CD4-positive, alpha-beta memory T cell (primary cell): Measurements from ENCODE around the gene MRPL40. TPM values are rescaled to one million over a fixed set of nuclear protein-coding genes. Genes with fewer than 3 reads are reported as not detected.

Experiments used
- CTCF ChIA-PET: fragments of 350-600 bp; sonication (Branson Sonifier 250); formaldehyde crosslinking; loops from one replicate; lab custom pipeline; 2021; ENCODE audit warnings: inconsistent platforms; ENCODE audit not compliant: partially characterized antibody; lab: Charles Lee
- POLR2A ChIA-PET: fragments of 350-600 bp; sonication (Branson Sonifier 250); formaldehyde crosslinking; loops from one replicate; lab custom pipeline; 2021; ENCODE audit not compliant: partially characterized antibody; lab: Charles Lee
- DNase-seq, 5 donors: peaks; one replicate each; pipeline versions ENCODE4 v3.0.0 to v3.0.0-alpha.2; 2020 to 2022; ENCODE audit warnings: mixed read lengths in 1 of 5
- H3K27ac ChIP-seq: one replicate; pipeline ENCODE4 v1.7.0; 2013; ENCODE audit warnings: low read depth, low read length
- H3K27me3 ChIP-seq: 2 replicates; pipeline ENCODE4 v1.7.0; 2013; ENCODE audit warnings: mild to moderate bottlenecking, low read length, moderate library complexity; ENCODE audit not compliant: insufficient read depth
- H3K36me3 ChIP-seq: 2 replicates; pipeline ENCODE4 v1.7.0; 2013; ENCODE audit warnings: mild to moderate bottlenecking, low read length, moderate library complexity; ENCODE audit not compliant: insufficient read depth
- H3K4me1 ChIP-seq: 2 replicates; pipeline ENCODE4 v1.7.0; 2013; ENCODE audit warnings: mild to moderate bottlenecking, low read length, moderate library complexity; ENCODE audit not compliant: insufficient read depth
- H3K4me3 ChIP-seq, 2 donors: one replicate each; pipeline ENCODE4 v1.7.0; 2013; ENCODE audit warnings: low read length in 2 of 2, mild to moderate bottlenecking in 1 of 2
- H3K9me3 ChIP-seq, 2 donors: one replicate each; pipeline ENCODE4 v1.7.0; 2013; ENCODE audit warnings: low read length in 2 of 2, control low read depth in 1 of 2; ENCODE audit not compliant: control insufficient read depth in 1 of 2
- H3K27ac Mint-ChIP-seq, 7 donors: one replicate each; pipeline ENCODE4 v1.8.0; 2020 to 2021; ENCODE audit warnings: mixed read lengths in 7 of 7, mild to moderate bottlenecking in 6 of 7, inconsistent platforms in 3 of 7, moderate library complexity in 3 of 7
- H3K27me3 Mint-ChIP-seq, 2 donors: one replicate each; pipeline ENCODE4 v1.8.0; 2020 to 2021; ENCODE audit warnings: mixed read lengths in 2 of 2
- H3K36me3 Mint-ChIP-seq, 2 donors: one replicate each; pipeline ENCODE4 v1.8.0; 2020 to 2021; ENCODE audit warnings: mixed read lengths in 2 of 2, inconsistent platforms in 1 of 2, mild to moderate bottlenecking in 1 of 2
- H3K4me1 Mint-ChIP-seq, 4 donors: one replicate each; pipeline ENCODE4 v1.8.0; 2020 to 2021; ENCODE audit warnings: mixed read lengths in 4 of 4, mild to moderate bottlenecking in 1 of 4
- H3K4me3 Mint-ChIP-seq, 8 donors: one replicate each; pipeline ENCODE4 v1.8.0; 2020 to 2021; ENCODE audit warnings: mixed read lengths in 8 of 8, mild to moderate bottlenecking in 7 of 8, moderate library complexity in 6 of 8, inconsistent platforms in 3 of 8
- H3K9me3 Mint-ChIP-seq, 8 donors: one replicate each; pipeline ENCODE4 v1.8.0; 2020 to 2021; ENCODE audit warnings: mixed read lengths in 8 of 8, mild to moderate bottlenecking in 5 of 8, inconsistent platforms in 3 of 8, moderate library complexity in 1 of 8
- intact Hi-C: fragments of 100-400 bp; cut with micrococcal nuclease; formaldehyde crosslinking; loops from one replicate; pipeline ENCODE4 v1.15.1; 2023
- polyA plus RNA-seq, 2 donors: library from polyadenylated mRNA; unstranded; fragments of 300-500 nt; fragmentation: Illumina TruSeq; gene quantifications; one replicate each; pipeline ENCODE4 v1.2.3, GENCODE V29; 2021
- total RNA-seq, 2 experiments: library from RNA; stranded (reverse); gene quantifications; one replicate each; pipeline ENCODE4 v1.2.3, GENCODE V29; 2021

The MRPL40 gene
- total and polyA plus RNA-seq, 4 experiments from 2014 or later = 16.2 to 79.3 (median 36.4) TPM

DNA sequence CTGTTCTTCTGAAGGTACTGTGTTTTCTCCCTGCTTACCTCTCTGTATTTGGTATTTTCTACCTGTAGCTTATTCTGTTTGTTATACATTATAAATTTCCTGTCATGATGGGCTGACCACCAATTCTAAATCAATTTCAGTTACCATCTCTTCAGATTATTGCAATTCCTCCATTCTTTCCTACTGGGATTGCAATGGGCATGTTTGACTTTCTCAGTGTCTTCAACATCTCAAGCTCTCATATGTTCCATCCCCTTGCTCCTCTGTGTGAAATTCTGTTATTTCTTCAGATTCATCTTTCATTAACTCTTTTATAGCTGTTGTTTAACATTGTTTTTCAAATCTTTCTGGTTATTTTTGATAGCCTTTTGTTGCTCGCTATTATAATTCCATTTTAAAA is 30.7 kb downstream of the MRPL40 start:
- Mint-ChIP-seq H3K9me3 (no peaks in the 10 kb centered on the region), H3K4me1 (peaks cover 0 to 13% (median 4%) of the 10 kb centered on the region in 4 donors), H3K27ac (peak overlapping the region in 2 of 7 donors; percentile 15 to 19), H3K4me3 (no peak overlapping the region), H3K36me3 (peaks cover 26 to 70% of the 10 kb centered on the region in 2 donors), H3K27me3 (no peaks in the 10 kb centered on the region)
- POLR2A ChIA-PET = no interaction called here
- intact Hi-C loops = no loop called here
- Histone ChIP-seq H3K4me1 (peaks cover 11% of the 10 kb centered on the region), H3K27me3 (no peaks in the 10 kb centered on the region), H3K9me3 (no peaks in the 10 kb centered on the region), H3K4me3 (no peak overlapping the region), H3K36me3 (peaks cover 54% of the 10 kb centered on the region), H3K27ac (no peak overlapping the region)
- no peak for DNase-seq
- CTCF ChIA-PET = interaction anchor here (1.2 kb wide), 1 partner anchor 10 kb away, joined by 3 read pairs; no protein-coding TSS in a partner anchor

DNA sequence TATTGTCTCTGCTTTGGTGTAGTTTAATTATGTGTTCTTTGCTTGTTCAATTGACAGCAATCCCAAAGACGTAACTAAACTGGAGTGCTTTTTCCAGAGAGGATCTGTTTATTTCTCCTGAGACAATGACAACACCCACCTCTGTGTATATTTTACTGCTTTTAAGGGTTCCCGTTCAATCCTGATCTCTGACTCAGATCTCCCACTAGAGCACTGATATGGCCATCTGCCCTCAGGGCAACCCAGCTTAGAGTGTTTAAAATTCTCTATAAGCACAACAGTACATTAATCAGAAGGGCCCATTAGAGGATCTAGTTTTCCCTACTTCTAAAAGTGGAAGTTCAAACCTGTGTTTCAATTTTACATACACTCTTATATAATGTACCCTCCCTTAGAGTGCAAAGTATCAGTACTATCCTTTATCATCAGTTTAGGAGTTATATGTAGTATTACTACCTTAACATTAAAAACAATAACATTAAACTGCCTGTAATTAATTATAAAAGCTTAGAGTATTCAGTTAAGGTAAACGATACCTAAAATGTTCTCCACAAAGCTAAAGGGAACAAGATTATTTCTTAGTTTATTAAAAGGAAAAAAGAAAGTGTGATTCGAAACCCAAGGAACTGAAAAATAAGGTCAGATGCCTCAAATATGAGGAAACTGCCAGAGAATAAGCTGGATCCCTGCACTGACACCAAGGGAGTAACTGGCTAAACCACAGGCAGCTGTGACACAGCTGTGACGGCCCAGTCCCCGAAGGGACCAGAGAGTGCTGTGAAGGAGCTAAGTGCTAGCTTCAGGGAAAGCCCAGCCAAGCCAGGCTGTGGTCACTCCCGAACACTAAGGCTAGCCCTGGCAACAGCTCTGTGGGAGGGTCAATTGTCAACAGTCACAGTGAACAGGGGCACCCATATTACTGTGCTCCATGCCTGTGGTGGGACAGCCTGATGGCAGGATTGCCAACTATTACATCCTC is 31.4 kb downstream of the MRPL40 start:
- ChIA-PET POLR2A (no interaction called here), CTCF (interaction anchor here (1.2 kb wide), 2 partner anchors 43 to 165 kb away, joined by 3 read pairs; no protein-coding TSS in a partner anchor)
- H3K4me1 Mint-ChIP-seq = peaks cover 0 to 13% (median 4%) of the 10 kb centered on the region in 4 donors
- H3K9me3 Mint-ChIP-seq = no peaks in the 10 kb centered on the region
- H3K27ac ChIP-seq = no peak overlapping the region
- peak overlapping the region in 2 of 7 donors; percentile 29 to 38 for H3K27ac Mint-ChIP-seq
- no peak overlapping the region for H3K4me3 Mint-ChIP-seq
- peaks cover 31 to 72% of the 10 kb centered on the region in 2 donors for H3K36me3 Mint-ChIP-seq
- no peaks in the 10 kb centered on the region for H3K27me3 ChIP-seq
- no peak for DNase-seq
- intact Hi-C loops = no loop called here
- H3K27me3 Mint-ChIP-seq = no peaks in the 10 kb centered on the region
- no peaks in the 10 kb centered on the region for H3K9me3 ChIP-seq
- H3K36me3 ChIP-seq = peaks cover 59% of the 10 kb centered on the region
- no peak overlapping the region for H3K4me3 ChIP-seq
- H3K4me1 ChIP-seq = peaks cover 11% of the 10 kb centered on the region

DNA sequence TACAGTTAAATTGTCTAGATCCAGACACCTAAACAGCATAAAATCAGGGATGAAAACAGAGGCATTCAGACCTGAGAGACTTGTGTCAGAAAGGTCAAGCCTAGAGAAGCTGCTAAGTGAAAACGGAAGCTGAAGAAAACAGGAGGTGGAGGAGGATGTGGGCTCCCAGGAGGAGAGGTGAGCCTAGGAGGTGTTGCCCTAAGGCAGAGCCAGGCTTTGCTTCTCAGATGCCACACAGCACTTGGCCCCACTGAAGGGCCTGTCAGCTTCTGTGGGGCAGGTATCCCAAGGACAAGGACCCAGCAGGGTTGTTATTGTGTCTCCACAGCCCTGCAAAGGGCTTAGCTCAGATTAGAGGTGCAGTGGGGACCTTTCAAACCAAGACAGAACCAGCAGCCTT is 32.2 kb downstream of the MRPL40 start:
- no peaks in the 10 kb centered on the region for H3K27me3 ChIP-seq
- H3K27ac Mint-ChIP-seq = peak overlapping the region in 1 of 7 donors; percentile 38
- intact Hi-C loops = no loop called here
- peaks cover 66% of the 10 kb centered on the region for H3K36me3 ChIP-seq
- H3K4me3 ChIP-seq = no peak overlapping the region
- no peak overlapping the region for H3K27ac ChIP-seq
- H3K9me3 ChIP-seq = no peaks in the 10 kb centered on the region
- POLR2A ChIA-PET = no interaction called here
- peaks cover 11% of the 10 kb centered on the region for H3K4me1 ChIP-seq
- peaks cover 36 to 77% of the 10 kb centered on the region in 2 donors for H3K36me3 Mint-ChIP-seq
- CTCF ChIA-PET = interaction anchor here (1.2 kb wide), 2 partner anchors 43 to 165 kb away, joined by 3 read pairs; no protein-coding TSS in a partner anchor
- no peak overlapping the region for H3K4me3 Mint-ChIP-seq
- peaks cover 0 to 13% (median 4%) of the 10 kb centered on the region in 4 donors for H3K4me1 Mint-ChIP-seq
- H3K27me3 Mint-ChIP-seq = no peaks in the 10 kb centered on the region
- DNase-seq = no peak
- H3K9me3 Mint-ChIP-seq = no peaks in the 10 kb centered on the region

DNA sequence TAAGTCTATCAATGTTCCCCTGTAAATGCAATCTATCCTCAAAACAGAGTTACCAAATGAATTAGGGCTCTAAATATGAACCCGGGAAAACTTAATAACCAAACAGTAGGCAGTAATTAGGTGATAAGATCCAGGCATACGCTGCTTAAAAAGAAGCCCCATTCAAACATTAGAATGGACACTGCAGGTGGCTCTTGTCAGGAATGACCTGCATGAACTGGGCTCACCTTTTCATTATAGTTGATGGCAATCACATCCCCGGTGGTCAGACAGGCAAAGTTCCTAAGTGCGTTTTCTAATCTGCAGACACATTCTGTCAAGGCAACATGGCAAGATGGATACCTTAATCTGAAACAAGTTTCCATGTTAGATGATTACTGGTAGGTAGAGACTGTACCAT is 32.6 kb downstream of the MRPL40 start:
- POLR2A ChIA-PET = no interaction called here
- CTCF ChIA-PET = interaction anchor here (1.3 kb wide), 1 partner anchor 12 kb away, joined by 4 read pairs; no protein-coding TSS in a partner anchor
- Histone ChIP-seq H3K9me3 (no peaks in the 10 kb centered on the region), H3K4me1 (peaks cover 11% of the 10 kb centered on the region), H3K36me3 (peaks cover 71% of the 10 kb centered on the region), H3K4me3 (no peak overlapping the region), H3K27me3 (no peaks in the 10 kb centered on the region), H3K27ac (no peak overlapping the region)
- Mint-ChIP-seq H3K36me3 (peaks cover 38 to 80% of the 10 kb centered on the region in 2 donors), H3K27ac (peak overlapping the region in 1 of 7 donors; percentile 38), H3K4me3 (no peak overlapping the region), H3K9me3 (no peaks in the 10 kb centered on the region), H3K27me3 (no peaks in the 10 kb centered on the region), H3K4me1 (peaks cover 0 to 13% (median 4%) of the 10 kb centered on the region in 4 donors)
- intact Hi-C loops = no loop called here
- no peak for DNase-seq

DNA sequence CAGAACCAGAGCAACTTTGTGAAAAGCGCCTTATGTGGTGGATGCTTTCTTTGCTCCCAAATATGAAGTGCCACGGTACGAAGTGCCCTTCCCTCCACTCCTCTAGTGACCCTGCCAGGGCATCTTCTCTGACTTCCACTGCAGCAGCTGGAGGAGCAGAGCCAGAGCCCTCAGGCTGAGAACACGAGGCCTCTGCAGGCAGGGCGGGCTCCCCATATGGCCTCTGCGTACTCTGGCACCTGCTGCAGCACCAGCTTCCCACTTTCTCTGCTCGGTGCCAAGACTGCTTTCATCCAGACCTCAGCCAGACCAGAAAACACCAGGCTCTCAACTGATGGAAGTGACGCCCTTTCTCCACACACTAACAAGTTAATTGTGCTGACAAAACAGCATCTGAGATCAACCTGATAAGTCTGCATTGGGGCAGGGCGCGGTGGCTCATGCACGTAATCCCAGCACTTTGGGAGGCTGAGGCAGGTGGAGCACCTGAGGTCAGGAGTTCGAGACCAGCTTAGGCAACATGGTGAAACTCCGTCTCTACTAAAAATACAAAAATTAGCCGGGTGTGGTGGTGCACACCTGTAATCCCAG is 33.9 kb downstream of the MRPL40 start:
- CTCF ChIA-PET = interaction anchor here (0.7 to 1.5 kb wide), 4 partner anchors 11 to 437 kb away, joined by 3 to 4 read pairs (median 4); no protein-coding TSS in a partner anchor
- Mint-ChIP-seq H3K27ac (no peak overlapping the region), H3K36me3 (peaks cover 43 to 81% of the 10 kb centered on the region in 2 donors), H3K4me1 (peaks cover 0 to 13% (median 4%) of the 10 kb centered on the region in 4 donors), H3K9me3 (no peaks in the 10 kb centered on the region), H3K27me3 (no peaks in the 10 kb centered on the region), H3K4me3 (no peak overlapping the region)
- POLR2A ChIA-PET = interaction anchor here (1.0 to 1.6 kb wide), 3 partner anchors 11 to 19 kb away, joined by 3 to 7 read pairs (median 5); partner anchors contain the start of genes C22orf39, CDC45 and UFD1
- Histone ChIP-seq H3K27me3 (no peaks in the 10 kb centered on the region), H3K4me3 (no peak overlapping the region), H3K4me1 (peaks cover 11% of the 10 kb centered on the region), H3K36me3 (peaks cover 79% of the 10 kb centered on the region), H3K27ac (no peak overlapping the region), H3K9me3 (no peaks in the 10 kb centered on the region)
- DNase-seq = no peak
- intact Hi-C loops = no loop called here

DNA sequence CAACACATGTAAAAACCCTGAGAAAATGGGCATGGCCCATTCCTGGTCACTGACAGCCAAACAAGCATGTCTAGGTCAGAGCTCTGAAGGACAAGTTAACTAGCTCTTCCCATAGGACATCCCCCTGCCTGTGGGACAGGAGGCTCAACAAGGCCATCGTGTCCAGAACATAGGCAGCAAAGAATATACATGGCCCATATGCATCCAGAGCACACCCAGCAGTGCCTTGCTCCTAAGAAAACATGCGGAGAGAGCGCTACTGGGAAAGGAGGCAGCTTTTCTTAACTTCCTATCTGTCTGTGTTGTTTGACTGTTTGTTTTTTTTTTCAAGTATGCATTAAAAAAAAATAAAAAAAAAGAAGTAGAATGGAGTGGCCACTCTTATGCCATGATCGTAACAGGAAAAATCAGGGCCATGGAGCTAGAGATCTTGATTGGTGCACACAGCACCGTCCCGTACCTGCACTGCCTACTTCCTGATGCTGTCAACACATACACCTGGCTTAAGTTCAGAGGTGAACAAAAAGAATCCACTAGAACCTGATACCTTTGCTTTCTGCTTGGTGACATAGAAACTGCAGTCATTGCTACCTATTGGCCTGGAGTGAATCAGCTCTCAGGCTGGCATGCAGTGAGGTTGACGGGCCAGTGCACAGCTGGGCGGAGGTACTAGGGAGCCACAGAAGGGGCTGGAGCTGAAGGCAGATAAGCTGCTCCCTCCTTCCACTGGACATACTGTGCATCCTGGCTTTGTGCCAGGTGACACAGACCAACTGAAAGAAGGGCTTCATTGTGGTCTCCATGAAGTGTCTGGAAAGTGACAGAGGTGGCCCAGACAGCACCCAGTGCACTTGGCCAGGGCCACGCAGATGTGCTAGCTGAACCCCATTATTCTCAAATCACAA is 34.8 kb downstream of the MRPL40 start:
- intact Hi-C loops = no loop called here
- Mint-ChIP-seq H3K9me3 (no peaks in the 10 kb centered on the region), H3K4me1 (peaks cover 0 to 13% (median 4%) of the 10 kb centered on the region in 4 donors), H3K4me3 (no peak overlapping the region), H3K27ac (no peak overlapping the region), H3K36me3 (peaks cover 52 to 83% of the 10 kb centered on the region in 2 donors), H3K27me3 (no peaks in the 10 kb centered on the region)
- peaks cover 84% of the 10 kb centered on the region for H3K36me3 ChIP-seq
- ChIA-PET CTCF (interaction anchor here (0.7 to 1.5 kb wide), 3 partner anchors 13 to 436 kb away, joined by 3 to 4 read pairs (median 3); no protein-coding TSS in a partner anchor), POLR2A (interaction anchor here (1.0 to 1.6 kb wide), 3 partner anchors 10 to 20 kb away, joined by 3 to 7 read pairs (median 5); partner anchors contain the start of genes C22orf39, CDC45 and UFD1)
- peaks cover 11% of the 10 kb centered on the region for H3K4me1 ChIP-seq
- H3K9me3 ChIP-seq = no peaks in the 10 kb centered on the region
- H3K27ac ChIP-seq = no peak overlapping the region
- no peak overlapping the region for H3K4me3 ChIP-seq
- no peaks in the 10 kb centered on the region for H3K27me3 ChIP-seq
- DNase-seq = no peak
